HG02678 (cell line): ENCODE measurements around the gene TRAF3IP1.

Source experiments
- ATAC-seq: cut with Tn5 transposase; IDR thresholded peaks from one replicate; pipeline ENCODE4 v1.9.1; 2021; ENCODE audit warnings: mild to moderate bottlenecking, moderate library complexity; ENCODE audit not compliant: unreplicated experiment

TRAF3IP1 gene

GRCh38 chr2:238378230-238379095, 58.1 kb downstream of the TRAF3IP1 start:
- no peak for ATAC-seq

- ATAC-seq = no peak
Measured at GRCh38 chr2:238379096-238379810, 58.9 kb downstream of the TRAF3IP1 start.

- no peak for ATAC-seq
Measured at GRCh38 chr2:238380336-238380735, 60.0 kb downstream of the TRAF3IP1 start.

DNA sequence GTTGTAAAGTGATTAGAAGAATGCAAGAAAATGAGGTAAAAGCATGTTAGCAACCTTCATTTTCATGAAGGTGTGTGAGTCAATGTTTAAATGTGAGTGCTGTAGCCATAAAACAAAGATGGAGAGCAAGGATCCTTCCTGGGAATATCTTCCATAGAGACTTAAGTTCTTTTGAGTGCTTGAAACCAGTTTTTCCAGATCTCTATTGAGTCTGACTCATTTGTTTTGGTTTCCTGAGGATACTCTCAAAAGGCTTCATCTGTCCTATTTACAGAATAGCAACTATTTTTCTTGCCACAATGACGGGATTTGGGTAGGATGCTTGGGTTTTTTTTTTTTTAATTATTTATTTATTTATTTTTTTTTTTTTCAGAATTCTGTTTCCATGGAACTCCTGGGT, 60.5 kb downstream of the TRAF3IP1 start:
- ATAC-seq = no peak

- no peak for ATAC-seq
Measured at GRCh38 chr2:238381341-238382115, 61.2 kb downstream of the TRAF3IP1 start.

DNA sequence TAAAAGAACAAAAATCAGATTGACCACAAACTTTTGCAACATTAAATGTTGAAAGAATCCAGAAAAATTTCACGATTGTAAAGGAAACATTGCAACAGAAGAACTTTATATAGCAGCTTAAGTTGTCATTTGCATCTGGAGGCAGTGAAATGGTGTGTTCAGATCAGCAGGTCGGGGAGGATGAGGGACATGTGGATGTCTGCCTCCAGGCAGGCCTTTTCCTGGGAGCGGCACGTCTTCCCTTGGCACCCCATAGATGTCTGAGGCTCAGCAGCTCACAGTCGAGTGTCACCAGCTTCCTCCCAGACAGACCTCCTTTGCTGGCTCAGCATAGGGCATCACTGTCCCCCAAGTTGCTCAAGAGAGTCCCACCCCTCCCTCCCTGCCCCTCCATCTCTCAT, 62.1 kb downstream of the TRAF3IP1 start:
- no peak for ATAC-seq

DNA sequence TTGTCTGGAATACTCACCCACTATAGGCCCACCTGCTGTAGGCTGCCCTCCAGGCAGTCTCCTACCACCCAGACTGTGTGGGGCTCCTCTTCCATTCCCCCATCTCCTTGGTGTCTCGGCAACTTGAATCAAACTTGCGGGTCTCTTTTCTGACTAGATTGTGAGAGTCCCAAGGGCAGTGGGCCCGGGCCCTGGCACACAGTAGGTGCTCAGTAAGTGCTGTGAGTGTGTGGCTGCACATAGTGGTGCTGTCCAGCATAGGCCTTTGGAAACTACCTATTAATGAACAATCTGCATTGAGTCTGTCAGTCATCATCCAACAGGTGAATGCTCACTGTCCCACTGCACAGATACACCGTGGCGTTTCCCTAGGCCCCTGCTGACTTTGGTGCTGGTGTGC, 62.8 kb downstream of the TRAF3IP1 start:
- no peak for ATAC-seq

DNA sequence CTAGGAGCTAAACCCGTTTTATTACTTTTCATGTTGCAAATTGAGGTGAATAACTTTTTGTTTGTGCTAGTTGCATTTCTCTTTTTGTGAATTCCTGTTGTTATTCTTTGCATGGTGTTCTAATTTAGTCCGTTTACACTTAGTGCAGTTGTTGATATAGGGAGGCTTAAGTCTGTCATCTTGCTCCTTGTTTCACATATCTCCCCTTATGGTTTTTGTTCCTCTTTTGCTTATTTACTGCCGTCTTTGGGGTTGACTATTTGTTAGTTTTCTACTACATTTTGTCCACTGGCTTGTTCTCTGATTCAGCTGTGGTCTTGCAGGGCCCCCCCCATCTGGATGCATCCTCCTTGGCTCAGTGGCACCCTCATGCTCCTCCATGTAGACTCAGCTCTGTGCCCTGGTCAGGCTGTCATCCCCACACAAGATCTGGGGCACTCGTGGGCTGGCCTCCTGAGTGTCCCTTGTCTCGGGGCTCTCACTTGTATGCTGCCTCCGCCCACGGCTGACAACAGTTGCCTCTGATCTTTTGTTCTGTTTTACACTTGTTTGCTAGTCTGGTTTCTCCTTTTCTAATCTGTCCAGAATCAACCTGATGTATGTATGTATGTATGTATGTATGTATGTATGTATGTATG, 63.5 kb downstream of the TRAF3IP1 start:
- ATAC-seq = no peak

- ATAC-seq = no peak
Measured at GRCh38 chr2:238387332-238387731, 67.0 kb downstream of the TRAF3IP1 start.

GRCh38 chr2:238388794-238389193, 68.5 kb downstream of the TRAF3IP1 start:
- ATAC-seq = no peak

DNA sequence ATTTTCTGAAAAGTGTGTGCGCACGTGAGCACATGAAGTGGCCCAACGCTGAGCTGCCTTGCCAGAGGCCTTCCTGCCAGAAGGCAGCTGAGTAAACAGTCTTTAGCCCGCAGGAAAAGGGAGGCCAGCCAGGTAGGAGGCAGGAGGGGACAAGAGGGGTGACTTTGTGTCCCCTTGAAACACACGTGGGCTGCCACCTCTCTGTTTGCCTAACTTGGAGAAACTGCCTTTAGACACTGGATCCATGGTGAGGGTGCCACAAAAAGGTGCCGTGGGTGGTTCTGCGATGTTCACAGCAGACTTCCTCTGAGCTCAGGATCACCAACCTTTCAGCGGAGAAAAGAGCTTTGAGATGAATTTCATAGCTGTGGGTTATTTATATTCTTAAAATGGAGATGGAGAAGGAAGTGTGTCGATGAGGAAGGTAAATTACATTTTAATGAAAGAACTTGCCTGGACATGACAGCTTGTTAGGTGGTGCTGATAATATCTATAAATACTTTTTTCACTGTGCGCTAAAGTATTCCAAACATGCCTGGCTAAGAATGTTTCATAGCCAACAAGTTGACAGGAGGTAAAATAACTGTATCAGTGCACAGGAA, 69.8 kb downstream of the TRAF3IP1 start:
- no peak for ATAC-seq

- no peak for ATAC-seq
Measured at GRCh38 chr2:238391042-238391689, 70.8 kb downstream of the TRAF3IP1 start.

DNA sequence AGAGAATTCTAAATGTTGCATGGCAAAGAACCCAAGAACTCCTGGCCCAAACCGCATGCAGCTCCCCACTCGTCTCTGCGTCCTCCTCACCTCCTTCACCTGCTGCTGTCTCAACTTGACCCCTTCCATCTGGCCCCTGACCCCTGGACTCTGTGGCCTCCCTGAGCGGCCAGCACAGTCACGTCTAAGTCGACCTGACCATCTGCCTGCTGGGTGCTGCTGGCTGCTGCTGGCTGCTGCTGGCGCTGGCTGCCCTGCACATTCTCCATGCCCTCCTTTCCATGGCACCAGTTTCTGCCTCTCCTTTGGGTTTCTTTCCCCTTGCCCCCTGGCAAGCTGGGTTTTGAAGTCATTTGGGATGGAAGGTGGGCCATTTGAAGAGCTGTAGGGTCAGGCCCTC, 76.3 kb downstream of the TRAF3IP1 start:
- no peak for ATAC-seq

DNA sequence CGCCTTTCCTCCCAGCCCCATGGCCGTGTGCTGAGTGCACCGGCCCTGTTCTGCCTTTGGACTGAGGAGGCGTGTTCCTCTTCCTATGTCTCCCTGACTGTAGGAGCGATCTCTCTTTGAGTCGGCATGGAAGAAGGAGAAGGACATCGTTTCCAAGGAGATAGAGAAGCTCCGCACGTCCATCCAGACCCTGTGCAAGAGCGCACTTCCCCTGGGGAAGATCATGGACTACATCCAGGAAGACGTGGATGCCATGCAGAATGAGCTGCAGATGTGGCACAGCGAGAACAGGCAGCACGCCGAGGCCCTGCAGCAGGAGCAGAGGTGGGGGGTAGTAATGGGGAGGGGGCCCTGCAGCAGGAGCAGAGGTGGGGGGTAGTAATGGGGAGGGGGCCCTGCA, 77.0 kb downstream of the TRAF3IP1 start:
- ATAC-seq = no peak

GRCh38 chr2:238398577-238398976, 78.3 kb downstream of the TRAF3IP1 start:
- no peak for ATAC-seq

- ATAC-seq = no peak
Measured at GRCh38 chr2:238399094-238399493, 78.8 kb downstream of the TRAF3IP1 start.

DNA sequence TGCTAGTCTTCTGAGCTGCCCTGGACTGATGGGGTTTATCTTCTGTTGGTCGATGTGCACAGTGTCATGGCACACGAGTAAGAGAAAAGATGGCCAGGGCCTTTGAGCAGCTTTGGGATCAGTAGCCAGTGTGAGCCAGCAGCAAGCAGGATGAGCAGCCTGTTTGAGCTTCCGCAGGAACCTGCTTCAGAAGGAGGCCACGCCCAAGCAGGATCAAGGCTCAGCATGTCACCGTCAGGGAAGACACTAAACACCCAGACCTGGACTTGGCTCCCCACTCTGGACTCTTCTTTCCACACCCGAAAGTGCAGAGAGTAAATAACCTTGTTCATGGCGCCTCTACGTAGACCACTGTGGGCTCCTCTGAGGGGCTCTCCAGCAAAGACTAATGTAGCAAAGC, 81.2 kb downstream of the TRAF3IP1 start:
- no peak for ATAC-seq

DNA sequence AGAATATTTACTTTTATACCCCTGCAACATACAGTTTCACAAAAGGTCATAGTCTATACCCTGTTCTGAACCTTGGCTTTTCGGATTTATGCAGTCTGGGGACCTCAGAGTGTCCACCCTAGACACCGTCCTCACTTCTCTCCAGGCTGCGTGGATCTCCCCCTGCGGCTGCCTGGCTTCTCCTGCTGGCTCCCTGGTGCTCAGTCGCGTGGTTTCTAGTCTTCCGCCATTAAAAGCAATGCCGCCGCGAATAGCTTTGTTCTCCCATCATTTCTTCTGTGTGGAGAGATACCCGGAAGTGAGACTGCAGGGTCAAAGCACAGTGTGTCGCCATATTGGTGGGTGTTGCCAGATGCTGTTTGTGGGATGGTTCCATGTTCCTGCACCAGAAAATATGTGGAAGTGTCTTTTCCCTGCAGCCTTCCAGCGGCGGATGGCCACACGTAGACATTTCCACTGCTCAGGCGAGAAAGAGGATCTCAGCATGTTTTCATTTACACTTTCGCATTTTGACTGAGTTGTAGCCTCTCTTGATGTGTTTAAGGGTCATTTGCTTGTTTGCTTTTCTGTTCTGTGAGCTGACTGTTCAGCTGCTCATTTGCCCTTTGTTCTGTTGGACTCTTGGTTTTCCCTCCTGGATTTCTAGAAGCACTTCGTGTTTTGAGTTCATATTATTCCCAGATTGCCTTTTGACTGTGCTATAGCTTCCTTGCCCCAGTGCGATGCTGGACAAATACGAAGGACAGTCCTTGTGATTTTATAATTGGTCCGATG, 83.5 kb downstream of the TRAF3IP1 start:
- no peak for ATAC-seq
